ENCODE measurements around the gene MTMR11. TPM values are rescaled to one million over a fixed set of nuclear protein-coding genes. Genes with fewer than 3 reads are reported as not detected.
A peak's percentile ranks its signal among the peaks of the same experiment; 100 is the strongest.

The MTMR11 gene
- total RNA-seq, 1 experiment from 2014 or later: 3.9 TPM

DNA sequence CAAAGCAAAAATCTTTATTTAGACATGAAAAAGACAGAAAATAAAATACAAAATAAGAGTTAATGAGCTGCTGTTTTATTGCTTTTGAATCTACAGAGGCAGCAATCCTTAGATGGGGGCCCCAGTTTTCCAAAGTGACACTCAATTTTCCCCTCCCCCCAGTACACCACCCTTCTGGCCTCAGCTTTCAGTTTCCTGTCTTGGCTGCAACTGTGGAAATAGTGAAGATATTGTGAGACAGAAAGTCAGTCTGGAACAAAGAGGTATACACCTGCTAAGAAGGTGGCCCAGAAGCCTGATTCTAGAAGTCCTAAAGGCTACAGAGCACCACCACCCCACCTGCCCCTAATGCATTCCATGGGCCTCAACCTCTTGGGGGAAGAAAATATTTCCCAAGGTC is 1.1 kb upstream of the MTMR11 start:
- Histone ChIP-seq H3K27me3 (ENCODE audit: insufficient read depth, low read length) (no peaks in the 10 kb centered on the region), H2BK5ac (ENCODE audit: insufficient read length, low read length) (no peak overlapping the region), H3K79me2 (ENCODE audit: insufficient read depth, low read length) (no peaks in the 10 kb centered on the region), H3K4me2 (ENCODE audit: insufficient read depth, insufficient read length, low read length) (peak overlapping the region; percentile 80), H4K5ac (ENCODE audit: insufficient read length, low read depth, low read length) (no peak overlapping the region), H4K8ac (replicated peaks; ENCODE audit: insufficient read length, low read depth, low read length) (no peak overlapping the region), H3K4me1 (ENCODE audit: insufficient read depth, low read length) (peaks cover 20% of the 10 kb centered on the region; the same call in 1 of the 2 replicates), H2BK20ac (ENCODE audit: low read depth, low read length, poor library complexity, severe bottlenecking) (no peak overlapping the region), H3K79me1 (ENCODE audit: insufficient read depth, low read depth, low read length, poor library complexity, severe bottlenecking) (no peaks in the 10 kb centered on the region), H3K14ac (ENCODE audit: insufficient read depth, low read length) (no peak overlapping the region), H3K4ac (ENCODE audit: low read depth, low read length) (no peak overlapping the region), H4K91ac (ENCODE audit: insufficient read length, low read depth, low read length) (no peak overlapping the region), H2BK12ac (ENCODE audit: insufficient read length, low read depth, low read length) (peak overlapping the region; percentile 78), H4K20me1 (ENCODE audit: control insufficient read depth, insufficient read depth, insufficient read length) (no peaks in the 10 kb centered on the region), H2AFZ (ENCODE audit: low read length) (no peak overlapping the region), H3K18ac (ENCODE audit: insufficient read length, low read depth, low read length) (no peak overlapping the region), H2BK15ac (ENCODE audit: low read depth, low read length) (no peak overlapping the region), H3K56ac (ENCODE audit: insufficient read length, low read depth, low read length) (no peak overlapping the region), H3K27ac (ENCODE audit: insufficient read length, low read depth, low read length) (no peak overlapping the region), H3K9me3 (ENCODE audit: control insufficient read depth, low read depth, low read length) (no peaks in the 10 kb centered on the region), H3K23me2 (ENCODE audit: insufficient read length, low read depth, low read length, poor library complexity, severe bottlenecking) (peaks cover 14% of the 10 kb centered on the region), H3T11ph (ENCODE audit: low read length) (no peak overlapping the region), H2BK120ac (ENCODE audit: low read depth, low read length, poor library complexity, severe bottlenecking) (no peak overlapping the region), H2AK5ac (ENCODE audit: insufficient read length, low read length) (no peak overlapping the region), H3K23ac (ENCODE audit: insufficient read length, low read depth, low read length) (no peak overlapping the region), H3K9ac (ENCODE audit: extremely low read depth, insufficient read length, low read length) (no peak overlapping the region)
- Mint-ChIP-seq H3K27me3 (ENCODE audit: low read depth) (no peaks in the 10 kb centered on the region), H3K9me3 (no peaks in the 10 kb centered on the region), H3K4me3 (peak overlapping the region; percentile 70 to 76; a peak in 3 of 5 replicates), H3K4me1 (peaks cover 49 to 57% of the 10 kb centered on the region in 2 experiments), H3K36me3 (ENCODE audit: insufficient read depth in 1 of 3, low read depth in 3 of 3) (no peaks in the 10 kb centered on the region; a peak in 2 of 7 replicates), H3K27ac (peak overlapping the region in 2 of 3 experiments; percentile 22 to 72; a peak in 1 of 7 replicates)
- no peak for DNase-seq
- TF ChIP-seq, protein P1, sequence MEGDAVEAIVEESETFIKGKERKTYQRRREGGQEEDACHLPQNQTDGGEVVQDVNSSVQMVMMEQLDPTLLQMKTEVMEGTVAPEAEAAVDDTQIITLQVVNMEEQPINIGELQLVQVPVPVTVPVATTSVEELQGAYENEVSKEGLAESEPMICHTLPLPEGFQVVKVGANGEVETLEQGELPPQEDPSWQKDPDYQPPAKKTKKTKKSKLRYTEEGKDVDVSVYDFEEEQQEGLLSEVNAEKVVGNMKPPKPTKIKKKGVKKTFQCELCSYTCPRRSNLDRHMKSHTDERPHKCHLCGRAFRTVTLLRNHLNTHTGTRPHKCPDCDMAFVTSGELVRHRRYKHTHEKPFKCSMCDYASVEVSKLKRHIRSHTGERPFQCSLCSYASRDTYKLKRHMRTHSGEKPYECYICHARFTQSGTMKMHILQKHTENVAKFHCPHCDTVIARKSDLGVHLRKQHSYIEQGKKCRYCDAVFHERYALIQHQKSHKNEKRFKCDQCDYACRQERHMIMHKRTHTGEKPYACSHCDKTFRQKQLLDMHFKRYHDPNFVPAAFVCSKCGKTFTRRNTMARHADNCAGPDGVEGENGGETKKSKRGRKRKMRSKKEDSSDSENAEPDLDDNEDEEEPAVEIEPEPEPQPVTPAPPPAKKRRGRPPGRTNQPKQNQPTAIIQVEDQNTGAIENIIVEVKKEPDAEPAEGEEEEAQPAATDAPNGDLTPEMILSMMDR (conservative IDR thresholded peaks at IDR 0.05): no peak

Measured in H9 (cell line).